DOHH2 (cell line): Measurements from ENCODE around the gene IL2RG.

Experiments used
- H3F3A ChIP-seq: fragments of 200-600 bp; sonication (generic), shearing (Covaris generic); 2 replicates; pipeline ENCODE4 v1.6.0; 2016; ENCODE audit warnings: antibody characterized with exemption, mild to moderate bottlenecking; ENCODE audit not compliant: control insufficient read depth, insufficient read depth
- H3K27ac ChIP-seq: fragments of 200-600 bp; sonication (generic); 2 replicates; pipeline ENCODE4 v1.5.1; 2014; ENCODE audit warnings: low read depth, mild to moderate bottlenecking, low read length, moderate library complexity
- H3K27me3 ChIP-seq: fragments of 200-600 bp; sonication (generic); 2 replicates; pipeline ENCODE4 v1.6.1; 2014; ENCODE audit warnings: mild to moderate bottlenecking, low read length, mixed read lengths; ENCODE audit not compliant: control insufficient read depth
- H3K36me3 ChIP-seq: fragments of 200-600 bp; sonication (generic); 2 replicates; pipeline ENCODE4 v1.6.1; 2014; ENCODE audit warnings: mild to moderate bottlenecking, low read length, moderate library complexity, mixed read lengths; ENCODE audit not compliant: control insufficient read depth
- H3K4me1 ChIP-seq: fragments of 200-600 bp; sonication (generic); 2 replicates; pipeline ENCODE4 v1.6.1; 2014; ENCODE audit warnings: mild to moderate bottlenecking, low read length, mixed read lengths; ENCODE audit not compliant: control insufficient read depth
- H3K4me2 ChIP-seq: fragments of 200-600 bp; sonication (generic); 2 replicates; pipeline ENCODE4 v1.6.0; 2014; ENCODE audit warnings: mild to moderate bottlenecking, low read length, moderate library complexity
- H3K4me3 ChIP-seq: fragments of 200-600 bp; sonication (generic); 2 replicates; pipeline ENCODE4 v1.5.1; 2014; ENCODE audit warnings: mild to moderate bottlenecking, low read length, mixed read lengths
- H3K79me2 ChIP-seq: fragments of 200-600 bp; sonication (generic); 2 replicates; pipeline ENCODE4 v1.6.1; 2014; ENCODE audit warnings: mild to moderate bottlenecking, low read length, mixed read lengths; ENCODE audit not compliant: control insufficient read depth
- H3K9me2 ChIP-seq: fragments of 200-600 bp; sonication (generic); replicated peaks from 2 replicates; pipeline ENCODE4 v1.6.1; 2014; ENCODE audit warnings: mild to moderate bottlenecking, low read length, mixed read lengths; ENCODE audit not compliant: control insufficient read depth
- H3K9me3 ChIP-seq: fragments of 200-600 bp; sonication (generic); 2 replicates; pipeline ENCODE4 v1.6.1; 2014; ENCODE audit warnings: antibody characterized with exemption, low read length, mixed read lengths; ENCODE audit not compliant: control insufficient read depth, insufficient read depth
- H4K20me1 ChIP-seq: fragments of 200-600 bp; sonication (generic); 2 replicates; pipeline ENCODE4 v1.6.0; 2014; ENCODE audit warnings: low read depth, mild to moderate bottlenecking, antibody characterized with exemption, low read length, moderate library complexity; ENCODE audit not compliant: control insufficient read depth, insufficient read depth
- EZH2phosphoT487 ChIP-seq: fragments of 200-600 bp; sonication (generic); IDR thresholded peaks from 2 replicates; pipeline ENCODE4 v1.6.1; 2017; ENCODE audit warnings: borderline replicate concordance, mild to moderate bottlenecking, antibody characterized with exemption, low read length, moderate library complexity, mixed read lengths
- TF ChIP-seq, protein P1 (sequence below): fragments of 200-600 bp; sonication (generic); IDR thresholded peaks from one replicate; pipeline ENCODE4 v1.5.1; 2014; ENCODE audit warnings: antibody characterized with exemption, mild to moderate bottlenecking, low read depth, low read length; ENCODE audit not compliant: poor library complexity, severe bottlenecking

Gene IL2RG

DNA sequence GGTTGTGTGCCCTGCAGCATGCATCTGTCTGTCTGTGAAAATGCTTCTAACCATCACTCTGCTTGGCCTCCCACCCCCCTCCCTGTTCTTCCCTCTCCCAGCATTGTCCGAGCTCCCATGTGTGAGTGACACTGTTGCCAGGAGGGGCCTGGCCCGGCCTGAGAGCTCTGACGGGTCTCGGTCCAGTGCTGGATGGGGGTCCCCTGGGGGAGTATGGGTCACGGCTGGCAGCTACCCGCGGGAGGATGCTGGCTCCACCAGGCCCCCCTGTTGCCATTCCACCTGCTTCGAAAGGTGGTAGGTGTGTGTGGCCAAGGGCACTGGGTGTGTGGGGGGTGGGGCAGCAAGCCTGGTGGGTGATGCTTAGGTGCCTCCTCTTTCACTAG lies 36.9 kb upstream of the IL2RG start:
- Histone ChIP-seq H3K79me2 (no peaks in the 10 kb centered on the region), H3F3A (no peaks in the 10 kb centered on the region), H3K9me2 (no peaks in the 10 kb centered on the region), H3K27me3 (no peaks in the 10 kb centered on the region), H3K4me3 (no peak overlapping the region), H4K20me1 (no peaks in the 10 kb centered on the region), H3K27ac (no peak overlapping the region), H3K4me2 (no peak overlapping the region), H3K4me1 (peaks cover 7% of the 10 kb centered on the region; the same call in 1 of the 2 replicates), H3K36me3 (no peaks in the 10 kb centered on the region), H3K9me3 (no peaks in the 10 kb centered on the region)
- TF ChIP-seq EZH2phosphoT487, result no peak
- TF ChIP-seq, protein P1, sequence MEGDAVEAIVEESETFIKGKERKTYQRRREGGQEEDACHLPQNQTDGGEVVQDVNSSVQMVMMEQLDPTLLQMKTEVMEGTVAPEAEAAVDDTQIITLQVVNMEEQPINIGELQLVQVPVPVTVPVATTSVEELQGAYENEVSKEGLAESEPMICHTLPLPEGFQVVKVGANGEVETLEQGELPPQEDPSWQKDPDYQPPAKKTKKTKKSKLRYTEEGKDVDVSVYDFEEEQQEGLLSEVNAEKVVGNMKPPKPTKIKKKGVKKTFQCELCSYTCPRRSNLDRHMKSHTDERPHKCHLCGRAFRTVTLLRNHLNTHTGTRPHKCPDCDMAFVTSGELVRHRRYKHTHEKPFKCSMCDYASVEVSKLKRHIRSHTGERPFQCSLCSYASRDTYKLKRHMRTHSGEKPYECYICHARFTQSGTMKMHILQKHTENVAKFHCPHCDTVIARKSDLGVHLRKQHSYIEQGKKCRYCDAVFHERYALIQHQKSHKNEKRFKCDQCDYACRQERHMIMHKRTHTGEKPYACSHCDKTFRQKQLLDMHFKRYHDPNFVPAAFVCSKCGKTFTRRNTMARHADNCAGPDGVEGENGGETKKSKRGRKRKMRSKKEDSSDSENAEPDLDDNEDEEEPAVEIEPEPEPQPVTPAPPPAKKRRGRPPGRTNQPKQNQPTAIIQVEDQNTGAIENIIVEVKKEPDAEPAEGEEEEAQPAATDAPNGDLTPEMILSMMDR, result no peak

- Histone ChIP-seq H3F3A (no peaks in the 10 kb centered on the region), H3K79me2 (no peaks in the 10 kb centered on the region), H4K20me1 (no peaks in the 10 kb centered on the region), H3K27me3 (no peaks in the 10 kb centered on the region), H3K4me1 (peaks cover 7% of the 10 kb centered on the region; the same call in 1 of the 2 replicates), H3K36me3 (no peaks in the 10 kb centered on the region), H3K9me3 (no peaks in the 10 kb centered on the region), H3K4me2 (no peak overlapping the region), H3K27ac (no peak overlapping the region), H3K9me2 (no peaks in the 10 kb centered on the region), H3K4me3 (no peak overlapping the region)
- TF ChIP-seq, protein P1, result no peak
- no peak for TF ChIP-seq EZH2phosphoT487
These were observed 36.3 kb upstream of the IL2RG start for GRCh38 chrX:71147496-71148277.

- Histone ChIP-seq H3K9me2 (no peaks in the 10 kb centered on the region), H4K20me1 (no peaks in the 10 kb centered on the region), H3K4me2 (no peak within 1 kb of the TSS), H3F3A (no peaks in the 10 kb centered on the region), H3K79me2 (no peaks in the 10 kb centered on the region), H3K27me3 (no peaks in the 10 kb centered on the region), H3K27ac (no peak within 1 kb of the TSS), H3K9me3 (no peaks in the 10 kb centered on the region), H3K36me3 (no peaks in the 10 kb centered on the region), H3K4me3 (no peak within 1 kb of the TSS), H3K4me1 (peaks cover 7% of the 10 kb centered on the region; the same call in 1 of the 2 replicates)
- TF ChIP-seq EZH2phosphoT487, result no peak
- TF ChIP-seq, protein P1, result no peak
These were observed 33.3 kb upstream of the IL2RG start, which contains the start of gene NLGN3 for GRCh38 chrX:71144651-71145050. Gene NLGN3 (plus strand): TSS chrX:71144841. CDS start chrX:71147750, 2,909 bp downstream.
